HepG2 (cell line): ENCODE results near the gene IL1RAPL1. TPM values are rescaled to one million over a fixed set of nuclear protein-coding genes. Genes with fewer than 3 reads are reported as not detected.

ENCODE experiments used
- PAWR ChIP-seq: sonication (generic); formaldehyde crosslinking; IDR thresholded peaks from 2 replicates; pipeline ENCODE4 v1.4.0; 2020; ENCODE audit warnings: missing genetic modification reagents, mild to moderate bottlenecking, borderline replicate concordance
- STAG1 ChIP-seq: sonication (generic); formaldehyde crosslinking; IDR thresholded peaks from 2 replicates; pipeline ENCODE4 v1.4.0; 2020; ENCODE audit warnings: missing genetic modification reagents
- ZBTB2 ChIP-seq: sonication (generic); formaldehyde crosslinking; IDR thresholded peaks from 2 replicates; pipeline ENCODE4 v1.8.0; 2022; ENCODE audit warnings: low read depth, missing genetic modification reagents
- ZNF142 ChIP-seq: sonication (generic); formaldehyde crosslinking; IDR thresholded peaks from 2 replicates; pipeline ENCODE4 v1.4.0; 2020; ENCODE audit warnings: missing genetic modification reagents
- ZNF441 ChIP-seq: sonication (generic); formaldehyde crosslinking; IDR thresholded peaks from 2 replicates; pipeline ENCODE4 v1.7.0; 2021; ENCODE audit warnings: missing genetic modification reagents, borderline replicate concordance
- ZNF598 ChIP-seq: sonication (generic); formaldehyde crosslinking; IDR thresholded peaks from 2 replicates; pipeline ENCODE4 v1.5.1; 2020; ENCODE audit warnings: mild to moderate bottlenecking, missing genetic modification reagents, borderline replicate concordance
- polyA plus RNA-seq, 8 experiments: library from polyadenylated mRNA; depleted of rRNA in 3 of 8; stranded (reverse) in 7 of 8; unstranded in 1 of 8; fragments of >200 nt; fragmentation: Illumina TruSeq in 4 of 8; extraction: Trizol in 4 of 8; gene quantifications; 2 replicates each; pipeline versions ENCODE4 v1.2.1 to v1.2.3, GENCODE V29; 2011 to 2016; ENCODE audit warnings: low read depth in 4 of 8, missing spikeins in 1 of 8, mixed read lengths in 1 of 8; ENCODE audit not compliant: insufficient read depth in 1 of 8
- total RNA-seq, 5 experiments: library from RNA; depleted of rRNA; stranded (reverse); fragments of >200 nt; fragmentation: Illumina TruSeq; extraction: Trizol; gene quantifications; 2 replicates each; pipeline ENCODE4 v1.2.3, GENCODE V29; 2016; ENCODE audit warnings: low read depth in 1 of 5

The IL1RAPL1 gene
- total and polyA plus RNA-seq, 2 of the 13 experiments (the other 11 are each of a cell fraction or from before 2014, with no cell fraction given), result 0.04 TPM; not detected in 1

- TF ChIP-seq ZNF142 (CRISPR knock-in tag) (no peak), PAWR (CRISPR knock-in tag) (no peak), STAG1 (CRISPR knock-in tag) (peak; percentile 27; the same call in 1 of the 2 replicates), ZNF598 (CRISPR knock-in tag) (no peak), ZNF441 (CRISPR knock-in tag) (no peak), ZBTB2 (no peak)
Measured at GRCh38 chrX:29090811-29091210, 503.6 kb downstream of the IL1RAPL1 start (continued).
